Measurements from ENCODE around the gene KMT2D.
A peak's percentile ranks its signal among the peaks of the same experiment; 100 is the strongest.

Gene KMT2D

DNA sequence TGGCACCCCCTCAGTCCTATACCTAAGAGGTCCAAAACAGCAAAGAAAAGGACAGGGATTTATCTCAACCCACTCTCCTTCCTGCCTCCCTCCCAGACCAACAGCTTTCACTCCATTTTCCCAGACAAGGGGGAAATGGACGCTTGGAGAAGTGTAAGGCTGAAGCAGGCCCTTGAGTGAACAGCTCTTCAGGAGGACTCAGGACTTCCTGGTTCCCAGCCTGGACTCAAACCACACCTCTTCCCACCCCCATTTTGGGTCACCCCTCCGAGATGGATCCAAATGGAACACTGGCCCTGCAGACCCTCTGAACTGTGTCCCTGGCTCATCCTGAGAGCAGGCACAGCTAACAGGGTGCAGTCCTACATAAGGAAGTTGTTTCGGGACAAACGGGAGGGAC, 2.7 kb downstream of the KMT2D start:
- peak overlapping the region; percentile 99 for H3K9ac ChIP-seq (ENCODE audit: low read depth, low read length)
- TF ChIP-seq EZH2 (IDR thresholded peaks at IDR 0.05; ENCODE audit: borderline replicate concordance, low read depth, low read length, severe bottlenecking): no peak
- TF ChIP-seq, protein P1, sequence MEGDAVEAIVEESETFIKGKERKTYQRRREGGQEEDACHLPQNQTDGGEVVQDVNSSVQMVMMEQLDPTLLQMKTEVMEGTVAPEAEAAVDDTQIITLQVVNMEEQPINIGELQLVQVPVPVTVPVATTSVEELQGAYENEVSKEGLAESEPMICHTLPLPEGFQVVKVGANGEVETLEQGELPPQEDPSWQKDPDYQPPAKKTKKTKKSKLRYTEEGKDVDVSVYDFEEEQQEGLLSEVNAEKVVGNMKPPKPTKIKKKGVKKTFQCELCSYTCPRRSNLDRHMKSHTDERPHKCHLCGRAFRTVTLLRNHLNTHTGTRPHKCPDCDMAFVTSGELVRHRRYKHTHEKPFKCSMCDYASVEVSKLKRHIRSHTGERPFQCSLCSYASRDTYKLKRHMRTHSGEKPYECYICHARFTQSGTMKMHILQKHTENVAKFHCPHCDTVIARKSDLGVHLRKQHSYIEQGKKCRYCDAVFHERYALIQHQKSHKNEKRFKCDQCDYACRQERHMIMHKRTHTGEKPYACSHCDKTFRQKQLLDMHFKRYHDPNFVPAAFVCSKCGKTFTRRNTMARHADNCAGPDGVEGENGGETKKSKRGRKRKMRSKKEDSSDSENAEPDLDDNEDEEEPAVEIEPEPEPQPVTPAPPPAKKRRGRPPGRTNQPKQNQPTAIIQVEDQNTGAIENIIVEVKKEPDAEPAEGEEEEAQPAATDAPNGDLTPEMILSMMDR (IDR thresholded peaks at IDR 0.05; ENCODE audit: borderline replicate concordance, extremely low read depth, low read length, poor library complexity, severe bottlenecking): no peak
- peak overlapping the region; percentile 100 for H3K27ac ChIP-seq (ENCODE audit: low read length)
- H3K4me1 ChIP-seq (ENCODE audit: insufficient read depth, low read length): peaks cover 64% of the 10 kb centered on the region
- DNase-seq (no peak), ATAC-seq (ENCODE audit: insufficient read depth, low read depth) (no peak)
- no peaks in the 10 kb centered on the region for H3K9me3 ChIP-seq (ENCODE audit: insufficient read depth, low read length, severe bottlenecking)
- peak overlapping the region; percentile 84 to 96 for H3K4me3 ChIP-seq (ENCODE audit: low read depth in 1 of 2, low read length in 2 of 2)
- peak overlapping the region; percentile 99 for H3K4me2 ChIP-seq (ENCODE audit: insufficient read depth, low read length)
- peaks cover 66% of the 10 kb centered on the region for H4K20me1 ChIP-seq (ENCODE audit: insufficient read depth, low read length)
- H3K36me3 ChIP-seq (ENCODE audit: insufficient read depth, low read length): peaks cover 66% of the 10 kb centered on the region
- peaks cover 88% of the 10 kb centered on the region for H3K79me2 ChIP-seq (ENCODE audit: insufficient read depth, low read length)
- H2AFZ ChIP-seq (ENCODE audit: low read depth, low read length): no peak overlapping the region
- no peaks in the 10 kb centered on the region for H3K27me3 ChIP-seq (ENCODE audit: insufficient read depth, low read length, poor library complexity)

DNA sequence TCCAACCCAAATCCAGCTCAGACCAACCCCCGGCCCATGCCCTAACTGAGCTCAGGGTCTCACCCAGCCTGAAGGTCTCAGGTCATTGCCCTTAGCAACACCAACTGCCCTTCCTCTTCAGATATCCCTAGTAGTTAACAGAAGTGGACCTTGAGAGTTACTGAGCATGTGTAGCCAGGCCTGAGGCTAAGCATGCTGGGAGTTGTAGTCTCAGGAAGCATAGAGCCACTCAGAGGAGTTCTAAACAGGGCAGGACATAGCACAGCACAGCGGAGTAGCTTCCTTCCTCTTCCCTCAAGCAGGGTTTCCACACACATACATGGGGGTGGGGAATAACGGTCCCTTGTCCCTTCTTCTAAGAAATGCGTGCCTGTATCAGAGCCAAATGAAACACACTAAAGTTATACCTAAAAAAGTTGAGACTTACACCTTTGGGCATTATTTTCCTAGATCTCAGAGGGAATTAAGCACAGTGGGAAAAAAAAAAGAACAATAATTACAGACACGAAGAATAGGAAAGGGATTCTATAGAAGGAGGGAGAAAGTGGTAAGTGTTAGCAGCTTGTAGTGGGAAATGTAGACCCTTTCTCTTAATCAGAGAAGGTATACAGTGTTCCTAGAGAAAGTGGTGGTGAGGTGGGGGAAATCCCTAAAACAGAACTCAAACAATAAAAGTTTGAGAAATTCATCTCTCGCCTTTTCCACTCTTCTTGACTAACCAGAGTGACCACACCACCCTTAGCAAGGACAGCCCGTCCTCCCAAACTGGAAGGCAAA, 4.4 kb downstream of the KMT2D start:
- Histone ChIP-seq H3K79me2 (ENCODE audit: insufficient read depth, low read length) (peaks cover 99% of the 10 kb centered on the region), H3K9me3 (ENCODE audit: insufficient read depth, low read length, severe bottlenecking) (no peaks in the 10 kb centered on the region), H3K27ac (ENCODE audit: low read length) (peak overlapping the region; percentile 45), H2AFZ (ENCODE audit: low read depth, low read length) (no peak overlapping the region), H3K4me2 (ENCODE audit: insufficient read depth, low read length) (peak overlapping the region; percentile 99), H3K4me3 (ENCODE audit: low read depth in 1 of 2, low read length in 2 of 2) (peak overlapping the region in 1 of 2 experiments; percentile 84; a peak in 3 of 4 replicates), H3K4me1 (ENCODE audit: insufficient read depth, low read length) (peaks cover 53% of the 10 kb centered on the region), H4K20me1 (ENCODE audit: insufficient read depth, low read length) (peaks cover 83% of the 10 kb centered on the region), H3K27me3 (ENCODE audit: insufficient read depth, low read length, poor library complexity) (no peaks in the 10 kb centered on the region), H3K9ac (ENCODE audit: low read depth, low read length) (peak overlapping the region; percentile 99), H3K36me3 (ENCODE audit: insufficient read depth, low read length) (peaks cover 83% of the 10 kb centered on the region)
- ATAC-seq (ENCODE audit: insufficient read depth, low read depth) (peak; percentile 78), DNase-seq (peak; percentile 70)
- TF ChIP-seq, protein P1 (IDR thresholded peaks at IDR 0.05; ENCODE audit: borderline replicate concordance, extremely low read depth, low read length, poor library complexity, severe bottlenecking): no peak
- no peak for TF ChIP-seq EZH2 (IDR thresholded peaks at IDR 0.05; ENCODE audit: borderline replicate concordance, low read depth, low read length, severe bottlenecking)

DNA sequence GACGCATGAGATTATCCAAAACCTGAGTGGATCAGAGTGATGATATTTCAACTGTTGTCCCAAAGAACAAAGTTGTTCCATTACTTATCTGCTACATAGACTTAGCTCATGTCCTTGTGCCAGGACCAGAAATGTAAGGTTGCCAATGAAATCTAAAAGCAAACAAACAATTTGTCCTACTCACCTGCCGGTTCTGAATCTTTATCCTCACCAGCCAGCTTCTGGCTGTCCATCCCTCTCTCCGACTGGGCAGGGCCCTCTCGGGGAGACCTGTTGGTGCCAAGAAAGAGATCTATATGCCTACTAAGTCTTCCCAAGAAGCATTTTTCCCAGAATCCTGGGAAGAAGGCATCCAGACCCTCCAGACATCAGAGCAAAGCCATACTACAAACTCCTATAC, 5.5 kb downstream of the KMT2D start:
- Histone ChIP-seq H3K9ac (ENCODE audit: low read depth, low read length) (no peak overlapping the region; the same call in 1 of the 2 replicates), H3K27me3 (ENCODE audit: insufficient read depth, low read length, poor library complexity) (no peaks in the 10 kb centered on the region), H3K4me2 (ENCODE audit: insufficient read depth, low read length) (peak overlapping the region; percentile 99; the same call in 1 of the 2 replicates), H4K20me1 (ENCODE audit: insufficient read depth, low read length) (peaks cover 94% of the 10 kb centered on the region), H3K4me1 (ENCODE audit: insufficient read depth, low read length) (peaks cover 51% of the 10 kb centered on the region), H3K9me3 (ENCODE audit: insufficient read depth, low read length, severe bottlenecking) (no peaks in the 10 kb centered on the region), H3K36me3 (ENCODE audit: insufficient read depth, low read length) (peaks cover 94% of the 10 kb centered on the region), H3K79me2 (ENCODE audit: insufficient read depth, low read length) (peaks cover 96% of the 10 kb centered on the region), H2AFZ (ENCODE audit: low read depth, low read length) (no peak overlapping the region), H3K27ac (ENCODE audit: low read length) (no peak overlapping the region), H3K4me3 (ENCODE audit: low read depth in 1 of 2, low read length in 2 of 2) (peak overlapping the region in 1 of 2 experiments; percentile 84; a peak in 1 of 4 replicates)
- DNase-seq (no peak), ATAC-seq (ENCODE audit: insufficient read depth, low read depth) (no peak)
- TF ChIP-seq EZH2 (IDR thresholded peaks at IDR 0.05; ENCODE audit: borderline replicate concordance, low read depth, low read length, severe bottlenecking): no peak

DNA sequence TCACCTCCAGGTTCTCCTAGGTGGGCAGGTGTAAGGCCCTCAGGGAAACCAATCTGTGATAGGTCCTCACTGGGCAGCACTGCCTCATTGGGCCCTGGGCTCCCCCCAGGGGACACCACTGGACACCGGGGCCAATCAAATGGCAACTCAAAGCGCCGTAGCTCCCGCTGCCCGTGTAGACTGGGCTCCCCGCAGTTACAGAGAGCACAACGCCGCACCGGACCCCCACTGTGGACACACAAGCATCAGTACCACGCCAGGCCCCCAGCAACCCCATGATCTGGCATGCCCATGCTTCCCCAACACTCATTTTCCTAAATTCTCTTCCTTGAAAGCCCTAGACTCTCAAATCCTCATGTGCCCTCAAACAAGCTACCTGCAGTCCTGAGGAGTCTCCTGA, 6.1 kb downstream of the KMT2D start:
- Histone ChIP-seq H3K4me3 (ENCODE audit: low read depth in 1 of 2, low read length in 2 of 2) (no peak overlapping the region), H3K9me3 (ENCODE audit: insufficient read depth, low read length, severe bottlenecking) (no peaks in the 10 kb centered on the region), H3K27me3 (ENCODE audit: insufficient read depth, low read length, poor library complexity) (no peaks in the 10 kb centered on the region), H4K20me1 (ENCODE audit: insufficient read depth, low read length) (peaks cover 100% of the 10 kb centered on the region), H3K79me2 (ENCODE audit: insufficient read depth, low read length) (peaks cover 91% of the 10 kb centered on the region), H3K4me1 (ENCODE audit: insufficient read depth, low read length) (peaks cover 51% of the 10 kb centered on the region), H2AFZ (ENCODE audit: low read depth, low read length) (no peak overlapping the region), H3K27ac (ENCODE audit: low read length) (no peak overlapping the region), H3K4me2 (ENCODE audit: insufficient read depth, low read length) (peak overlapping the region; percentile 99), H3K36me3 (ENCODE audit: insufficient read depth, low read length) (peaks cover 98% of the 10 kb centered on the region), H3K9ac (ENCODE audit: low read depth, low read length) (no peak overlapping the region)
- ATAC-seq (ENCODE audit: insufficient read depth, low read depth): no peak
- DNase-seq: no peak
- no peak for TF ChIP-seq EZH2 (IDR thresholded peaks at IDR 0.05; ENCODE audit: borderline replicate concordance, low read depth, low read length, severe bottlenecking)
- TF ChIP-seq, protein P1 (IDR thresholded peaks at IDR 0.05; ENCODE audit: borderline replicate concordance, extremely low read depth, low read length, poor library complexity, severe bottlenecking): no peak

All from DND-41 (cell line).